Natural killer cell (primary cell): ENCODE results near the gene IGFBP7. TPM values are rescaled to one million over a fixed set of nuclear protein-coding genes. Genes with fewer than 3 reads are reported as not detected.

Experiments used
- ATAC-seq, 3 donors: fragments of 150-1000 bp in 2 of 3; fragments of 200-7000 bp in 1 of 3; cut with Tn5 transposase; 1 replicate in 1 of 3; 2 replicates in 2 of 3; pipeline ENCODE4 v1.10.0; 2021; ENCODE audit warnings: mild to moderate bottlenecking in 2 of 3, moderate library complexity in 2 of 3
- DNase-seq, 2 donors: peaks; one replicate each; pipeline versions ENCODE4 v3.0.0 to v3.0.0-alpha.2; 2013 to 2021; ENCODE audit warnings: mixed read lengths in 1 of 2
- H3K27ac ChIP-seq: one replicate; pipeline ENCODE4 v1.5.1; 2013; ENCODE audit warnings: mild to moderate bottlenecking, low read length
- H3K27me3 ChIP-seq: one replicate; pipeline ENCODE4 v1.6.1; 2013; ENCODE audit warnings: low read length; ENCODE audit not compliant: control insufficient read depth, insufficient read depth
- H3K36me3 ChIP-seq: one replicate; pipeline ENCODE4 v1.6.1; 2013; ENCODE audit warnings: low read length; ENCODE audit not compliant: control insufficient read depth, insufficient read depth
- H3K4me1 ChIP-seq: one replicate; pipeline ENCODE4 v1.6.1; 2013; ENCODE audit warnings: low read length; ENCODE audit not compliant: control insufficient read depth, insufficient read depth
- H3K4me3 ChIP-seq: one replicate; pipeline ENCODE4 v1.5.1; 2013; ENCODE audit warnings: low read length
- H3K9me3 ChIP-seq: one replicate; pipeline ENCODE4 v1.6.1; 2013; ENCODE audit warnings: low read length; ENCODE audit not compliant: control insufficient read depth, insufficient read depth
- H3K27ac Mint-ChIP-seq, 2 donors: one replicate each; pipeline ENCODE4 v1.8.0; 2022; ENCODE audit warnings: mild to moderate bottlenecking in 2 of 2, mixed read lengths in 2 of 2, moderate library complexity in 1 of 2
- H3K27me3 Mint-ChIP-seq, 2 donors: one replicate each; pipeline ENCODE4 v1.8.0; 2022; ENCODE audit warnings: low read depth in 2 of 2, mixed read lengths in 2 of 2
- H3K36me3 Mint-ChIP-seq: one replicate; pipeline ENCODE4 v1.8.0; 2022; ENCODE audit warnings: mixed read lengths
- H3K4me1 Mint-ChIP-seq, 2 donors: one replicate each; pipeline ENCODE4 v1.8.0; 2022; ENCODE audit warnings: mixed read lengths in 2 of 2
- H3K4me3 Mint-ChIP-seq: one replicate; pipeline ENCODE4 v1.8.0; 2022; ENCODE audit warnings: mild to moderate bottlenecking, moderate library complexity, mixed read lengths
- H3K9me3 Mint-ChIP-seq, 2 donors: one replicate each; pipeline ENCODE4 v1.8.0; 2022; ENCODE audit warnings: mixed read lengths in 2 of 2
- WGBS: methylation state at CpG from one replicate; pipeline ENCODE4 v1.1.7; 2013; ENCODE audit warnings: missing lambda C conversion rate; ENCODE audit not compliant: insufficient coverage; 5-methylcytosine and 5-hydroxymethylcytosine counted together
- intact Hi-C: fragments of 100-400 bp; cut with micrococcal nuclease; formaldehyde crosslinking; loops from one replicate; pipeline ENCODE4 v1.14.2; 2022
- total RNA-seq, 4 donors: library from RNA; stranded (reverse); fragments of 120-200 nt in 1 of 4; gene quantifications; one replicate each; pipeline versions ENCODE4 v1.2.3 to v1.2.4, GENCODE V29; 2013 to 2022
- TF ChIP-seq, protein P1 (sequence below): fragments of 200-600 bp; IDR thresholded peaks from one replicate; pipeline ENCODE4 v1.8.0; 2022; ENCODE audit warnings: antibody characterized with exemption

Gene IGFBP7
- total RNA-seq, 3 donors from 2014 or later (not counting 1 experiment from before 2014, with no cell fraction given), result 88.8 to 107 (median 101) TPM

DNA sequence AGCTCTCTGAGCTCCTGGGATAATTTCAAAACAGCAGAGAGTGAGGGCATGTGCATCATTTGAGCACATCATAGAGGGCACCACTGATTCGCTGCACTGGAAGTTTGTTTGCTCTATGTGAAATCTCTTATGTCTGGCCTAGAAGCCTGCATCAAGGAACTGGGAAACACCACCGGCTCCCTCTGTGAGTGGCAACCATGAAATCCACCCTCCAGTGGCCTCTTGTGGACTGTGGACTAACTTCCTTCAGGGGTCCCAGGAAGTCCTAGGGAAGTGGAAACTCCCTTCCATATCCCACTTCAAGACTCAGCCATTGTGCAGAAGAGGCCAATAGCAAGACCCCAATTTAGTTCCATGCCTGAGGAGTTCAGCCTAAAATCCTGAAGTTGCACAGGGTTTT is 48.0 kb upstream of the IGFBP7 start:
- no peak overlapping the region for H3K4me3 ChIP-seq
- H3K36me3 ChIP-seq, result no peaks in the 10 kb centered on the region
- Mint-ChIP-seq H3K4me3 (no peak overlapping the region), H3K9me3 (no peaks in the 10 kb centered on the region), H3K4me1 (peaks cover 79 to 81% of the 10 kb centered on the region in 2 donors), H3K27me3 (no peaks in the 10 kb centered on the region), H3K27ac (peak overlapping the region in 1 of 2 donors; percentile 91), H3K36me3 (no peaks in the 10 kb centered on the region)
- H3K9me3 ChIP-seq, result no peaks in the 10 kb centered on the region
- intact Hi-C loops, result no loop called here
- peaks cover 40% of the 10 kb centered on the region for H3K4me1 ChIP-seq
- DNase-seq (no peak), ATAC-seq (no peak)
- H3K27me3 ChIP-seq, result no peaks in the 10 kb centered on the region
- WGBS, result 89% methylated on average over 2 of the region's 2 CpGs
- no peak overlapping the region for H3K27ac ChIP-seq
- TF ChIP-seq, protein P1, sequence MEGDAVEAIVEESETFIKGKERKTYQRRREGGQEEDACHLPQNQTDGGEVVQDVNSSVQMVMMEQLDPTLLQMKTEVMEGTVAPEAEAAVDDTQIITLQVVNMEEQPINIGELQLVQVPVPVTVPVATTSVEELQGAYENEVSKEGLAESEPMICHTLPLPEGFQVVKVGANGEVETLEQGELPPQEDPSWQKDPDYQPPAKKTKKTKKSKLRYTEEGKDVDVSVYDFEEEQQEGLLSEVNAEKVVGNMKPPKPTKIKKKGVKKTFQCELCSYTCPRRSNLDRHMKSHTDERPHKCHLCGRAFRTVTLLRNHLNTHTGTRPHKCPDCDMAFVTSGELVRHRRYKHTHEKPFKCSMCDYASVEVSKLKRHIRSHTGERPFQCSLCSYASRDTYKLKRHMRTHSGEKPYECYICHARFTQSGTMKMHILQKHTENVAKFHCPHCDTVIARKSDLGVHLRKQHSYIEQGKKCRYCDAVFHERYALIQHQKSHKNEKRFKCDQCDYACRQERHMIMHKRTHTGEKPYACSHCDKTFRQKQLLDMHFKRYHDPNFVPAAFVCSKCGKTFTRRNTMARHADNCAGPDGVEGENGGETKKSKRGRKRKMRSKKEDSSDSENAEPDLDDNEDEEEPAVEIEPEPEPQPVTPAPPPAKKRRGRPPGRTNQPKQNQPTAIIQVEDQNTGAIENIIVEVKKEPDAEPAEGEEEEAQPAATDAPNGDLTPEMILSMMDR, result no peak

DNA sequence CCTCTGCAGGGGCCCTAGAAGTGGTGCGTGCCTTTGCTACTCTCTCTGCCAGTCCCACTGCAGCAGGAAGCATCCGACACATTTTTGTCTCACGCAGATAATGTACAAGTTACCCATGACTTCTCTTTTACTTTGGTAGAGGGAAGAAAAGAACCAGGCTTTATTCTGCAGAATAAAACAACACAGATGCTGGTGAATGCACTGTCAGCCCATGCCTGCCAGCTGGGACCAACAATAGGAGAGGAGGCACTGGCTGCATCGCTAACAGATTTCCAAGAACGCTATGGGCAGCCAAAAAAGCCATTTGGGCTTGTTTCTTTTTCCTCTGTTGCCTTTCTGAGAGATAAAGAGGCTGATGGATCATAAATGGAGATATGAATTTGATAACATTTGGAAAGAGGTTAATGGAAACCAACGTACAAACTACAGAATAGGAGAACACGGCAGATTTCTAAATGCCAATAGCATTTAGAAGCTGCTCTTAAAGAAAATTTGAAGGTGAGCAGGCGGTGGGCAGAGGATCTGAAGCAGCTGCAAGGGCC is 47.5 kb upstream of the IGFBP7 start:
- TF ChIP-seq, protein P1, result no peak
- Histone ChIP-seq H3K4me3 (no peak overlapping the region), H3K27me3 (no peaks in the 10 kb centered on the region), H3K27ac (peak overlapping the region; percentile 24), H3K9me3 (no peaks in the 10 kb centered on the region), H3K4me1 (peaks cover 39% of the 10 kb centered on the region), H3K36me3 (no peaks in the 10 kb centered on the region)
- peaks cover 78 to 82% of the 10 kb centered on the region in 2 donors for H3K4me1 Mint-ChIP-seq
- ATAC-seq, result no peak
- peak overlapping the region; percentile 78 to 91 for H3K27ac Mint-ChIP-seq
- H3K9me3 Mint-ChIP-seq, result no peaks in the 10 kb centered on the region
- H3K27me3 Mint-ChIP-seq, result no peaks in the 10 kb centered on the region
- peak overlapping the region; percentile 84 for H3K4me3 Mint-ChIP-seq
- DNase-seq, result no peak
- intact Hi-C loops, result no loop called here
- H3K36me3 Mint-ChIP-seq, result no peaks in the 10 kb centered on the region
- WGBS, result 90% methylated on average over 8 of the region's 8 CpGs

- H3K4me1 Mint-ChIP-seq, result peaks cover 73 to 77% of the 10 kb centered on the region in 2 donors
- Histone ChIP-seq H3K27me3 (no peaks in the 10 kb centered on the region), H3K4me1 (peaks cover 36% of the 10 kb centered on the region), H3K36me3 (no peaks in the 10 kb centered on the region), H3K9me3 (no peaks in the 10 kb centered on the region), H3K27ac (peak overlapping the region; percentile 24), H3K4me3 (no peak overlapping the region)
- TF ChIP-seq, protein P1, result no peak
- intact Hi-C loops, result no loop called here
- no peaks in the 10 kb centered on the region for H3K27me3 Mint-ChIP-seq
- H3K9me3 Mint-ChIP-seq, result no peaks in the 10 kb centered on the region
- peak; percentile 82 to 90 (median 85) for ATAC-seq
- peak overlapping the region; percentile 78 to 91 for H3K27ac Mint-ChIP-seq
- WGBS, result 51% methylated on average over 6 of the region's 7 CpGs
- DNase-seq, result no peak
- H3K4me3 Mint-ChIP-seq, result peak overlapping the region; percentile 84
- H3K36me3 Mint-ChIP-seq, result no peaks in the 10 kb centered on the region
These were observed 46.2 kb upstream of the IGFBP7 start for GRCh38 chr4:57156242-57156990.
